Measurements from ENCODE around the gene SMG5. TPM values are rescaled to one million over a fixed set of nuclear protein-coding genes. Genes with fewer than 3 reads are reported as not detected.
A peak's percentile ranks its signal among the peaks of the same experiment; 100 is the strongest.

The SMG5 gene
- total RNA-seq, 1 experiment from 2014 or later: 103 TPM

- Histone ChIP-seq H2AFZ (ENCODE audit: low read length) (no peak overlapping the region), H4K8ac (replicated peaks; ENCODE audit: insufficient read length, low read depth, low read length) (no peak overlapping the region), H3K56ac (ENCODE audit: insufficient read length, low read depth, low read length) (no peak overlapping the region), H4K5ac (ENCODE audit: insufficient read length, low read depth, low read length) (no peak overlapping the region), H3K27ac (ENCODE audit: insufficient read length, low read depth, low read length) (no peak overlapping the region), H3K9me3 (ENCODE audit: control insufficient read depth, low read depth, low read length) (no peaks in the 10 kb centered on the region), H2BK5ac (ENCODE audit: insufficient read length, low read length) (no peak overlapping the region), H3K23me2 (ENCODE audit: insufficient read length, low read depth, low read length, poor library complexity, severe bottlenecking) (peaks cover 3% of the 10 kb centered on the region), H3T11ph (ENCODE audit: low read length) (no peak overlapping the region), H4K20me1 (ENCODE audit: control insufficient read depth, insufficient read depth, insufficient read length) (no peaks in the 10 kb centered on the region), H3K79me1 (ENCODE audit: insufficient read depth, low read depth, low read length, poor library complexity, severe bottlenecking) (no peaks in the 10 kb centered on the region), H3K4me1 (ENCODE audit: insufficient read depth, low read length) (peaks cover 2% of the 10 kb centered on the region; the same call in 1 of the 2 replicates), H2AK5ac (ENCODE audit: insufficient read length, low read length) (no peak overlapping the region), H3K18ac (ENCODE audit: insufficient read length, low read depth, low read length) (no peak overlapping the region), H4K91ac (ENCODE audit: insufficient read length, low read depth, low read length) (no peak overlapping the region), H3K23ac (ENCODE audit: insufficient read length, low read depth, low read length) (no peak overlapping the region), H3K27me3 (ENCODE audit: insufficient read depth, low read length) (no peaks in the 10 kb centered on the region), H2BK20ac (ENCODE audit: low read depth, low read length, poor library complexity, severe bottlenecking) (no peak overlapping the region), H3K4ac (ENCODE audit: low read depth, low read length) (no peak overlapping the region), H3K79me2 (ENCODE audit: insufficient read depth, low read length) (no peaks in the 10 kb centered on the region), H2BK12ac (ENCODE audit: insufficient read length, low read depth, low read length) (no peak overlapping the region), H3K14ac (ENCODE audit: insufficient read depth, low read length) (no peak overlapping the region; the same call in 1 of the 2 replicates), H2BK120ac (ENCODE audit: low read depth, low read length, poor library complexity, severe bottlenecking) (no peak overlapping the region), H2BK15ac (ENCODE audit: low read depth, low read length) (no peak overlapping the region), H3K4me2 (ENCODE audit: insufficient read depth, insufficient read length, low read length) (no peak overlapping the region), H3K9ac (ENCODE audit: extremely low read depth, insufficient read length, low read length) (no peak overlapping the region)
- Mint-ChIP-seq H3K4me3 (no peak overlapping the region; a peak in 1 of 5 replicates), H3K27ac (peak overlapping the region; percentile 71 to 86 (median 85); a peak in 5 of 7 replicates), H3K36me3 (ENCODE audit: insufficient read depth in 1 of 3, low read depth in 3 of 3) (peaks cover 5 to 20% (median 12%) of the 10 kb centered on the region in 3 experiments; a peak in 5 of 7 replicates), H3K4me1 (peaks cover 17 to 22% of the 10 kb centered on the region in 2 experiments), H3K27me3 (ENCODE audit: low read depth) (peaks cover 4% of the 10 kb centered on the region; the same call in 1 of the 2 replicates), H3K9me3 (no peaks in the 10 kb centered on the region)
- no peak for DNase-seq
- WGBS (ENCODE audit: extremely low coverage, insufficient read length, low lambda C conversion rate): no CpG with 5 or more reads among the region's 17 CpGs
- no peak for TF ChIP-seq CTCF (conservative IDR thresholded peaks at IDR 0.05)
These were observed 37.9 kb downstream of the SMG5 start for GRCh38 chr1:156244712-156245111.
